Liver (tissue), 3 donors: ENCODE measurements around the gene CHRM4.

Experiments
- CTCF ChIP-seq: fragments of 150-350 bp; IDR thresholded peaks from 2 replicates; pipeline ENCODE4 v1.5.1; 2017; ENCODE audit warnings: improper control_type of control experiment, low read depth, low read length; ENCODE audit not compliant: missing input control
- EGR1 ChIP-seq, 2 donors: IDR thresholded peaks; 2 replicates each; pipeline ENCODE4 v1.6.1; 2016 to 2018; ENCODE audit warnings: antibody characterized with exemption in 2 of 2, low read depth in 2 of 2
- JUND ChIP-seq, 2 donors: IDR thresholded peaks; 2 replicates each; pipeline ENCODE4 v1.6.1; 2016; ENCODE audit warnings: antibody characterized with exemption in 2 of 2
- RAD21 ChIP-seq, 2 donors: IDR thresholded peaks; 2 replicates each; pipeline ENCODE4 v1.6.1; 2016; ENCODE audit warnings: antibody characterized with exemption in 2 of 2, mild to moderate bottlenecking in 2 of 2
- REST ChIP-seq: IDR thresholded peaks from 2 replicates; pipeline ENCODE4 v1.6.1; 2016; ENCODE audit warnings: antibody characterized with exemption, mild to moderate bottlenecking
- RXRA ChIP-seq, 2 donors: IDR thresholded peaks; 2 replicates each; pipeline ENCODE4 v1.6.1; 2017 to 2018; ENCODE audit warnings: antibody characterized with exemption in 2 of 2, mild to moderate bottlenecking in 1 of 2
- SP1 ChIP-seq: IDR thresholded peaks from 2 replicates; pipeline ENCODE4 v1.6.1; 2018; ENCODE audit warnings: antibody characterized with exemption, mild to moderate bottlenecking
- TAF1 ChIP-seq: conservative IDR thresholded peaks from 2 replicates; pipeline ENCODE4 v1.6.1; 2016; ENCODE audit warnings: antibody characterized with exemption, mild to moderate bottlenecking
- YY1 ChIP-seq: IDR thresholded peaks from 2 replicates; pipeline ENCODE4 v1.6.1; 2016; ENCODE audit warnings: antibody characterized with exemption, mild to moderate bottlenecking
- donor health status: healthy.
- donor health status: healthy.

- no peak for TF ChIP-seq CTCF
- no peak for TF ChIP-seq SP1
- TF ChIP-seq TAF1: no peak
- TF ChIP-seq YY1: no peak
- no peak for TF ChIP-seq REST
- no peak for TF ChIP-seq EGR1 (IDR thresholded peaks at IDR 0.05; ENCODE audit: low read depth in 2 of 2)
- TF ChIP-seq RAD21 (IDR thresholded peaks at IDR 0.05): no peak
- no peak for TF ChIP-seq JUND (IDR thresholded peaks at IDR 0.05)
- TF ChIP-seq RXRA (IDR thresholded peaks at IDR 0.05): no peak
Observed at GRCh38 chr11:46408407-46408986, 16.9 kb upstream of the CHRM4 start.
